Omental fat pad (tissue), 4 donors: ENCODE data around the gene BICC1. TPM values are rescaled to one million over a fixed set of nuclear protein-coding genes. Genes with fewer than 3 reads are reported as not detected.

Experiments
- ATAC-seq: fragments of 150-250 bp; one replicate; pipeline ENCODE4 v1.9.1; 2016; ENCODE audit warnings: mild to moderate bottlenecking, moderate library complexity; ENCODE audit not compliant: low FRiP score
- DNase-seq: peaks from one replicate; pipeline ENCODE4 v3.0.0-alpha.2; 2019; ENCODE audit warnings: low spot score
- total RNA-seq, 4 donors: library from RNA; depleted of rRNA; stranded (reverse); fragments of >200 nt; gene quantifications; one replicate each; pipeline ENCODE4 v1.1.0, GENCODE V29; 2016
- TF ChIP-seq, protein P1 (sequence below), 3 donors: fragments of 450-650 bp; IDR thresholded peaks; one replicate each; pipeline ENCODE4 v1.5.1; 2016 to 2017; ENCODE audit warnings: antibody characterized with exemption in 3 of 3, mild to moderate bottlenecking in 3 of 3, moderate library complexity in 2 of 3

The BICC1 gene
- total RNA-seq, 4 donors from 2014 or later: 14.8 to 44.6 (median 27.2) TPM

DNA sequence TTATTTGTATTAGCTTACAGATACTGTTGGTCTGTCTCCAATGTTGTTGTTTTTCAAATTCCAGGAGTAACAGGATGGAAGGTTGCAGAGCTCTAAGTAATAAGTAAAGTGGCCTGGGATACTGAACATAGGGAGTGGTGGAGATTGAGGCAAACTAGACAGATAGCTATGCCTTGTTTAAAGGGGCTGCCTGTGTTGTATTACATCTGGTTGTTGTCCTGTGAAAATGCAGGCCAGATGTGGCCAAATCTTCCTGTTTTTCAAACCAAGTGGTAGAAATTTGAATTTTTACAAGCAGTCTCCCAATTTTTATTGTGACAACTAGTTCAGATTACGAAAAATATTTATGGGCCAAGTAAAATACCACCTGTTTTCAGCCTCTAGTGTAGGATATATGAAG lies 33.5 kb downstream of the BICC1 start:
- TF ChIP-seq, protein P1, sequence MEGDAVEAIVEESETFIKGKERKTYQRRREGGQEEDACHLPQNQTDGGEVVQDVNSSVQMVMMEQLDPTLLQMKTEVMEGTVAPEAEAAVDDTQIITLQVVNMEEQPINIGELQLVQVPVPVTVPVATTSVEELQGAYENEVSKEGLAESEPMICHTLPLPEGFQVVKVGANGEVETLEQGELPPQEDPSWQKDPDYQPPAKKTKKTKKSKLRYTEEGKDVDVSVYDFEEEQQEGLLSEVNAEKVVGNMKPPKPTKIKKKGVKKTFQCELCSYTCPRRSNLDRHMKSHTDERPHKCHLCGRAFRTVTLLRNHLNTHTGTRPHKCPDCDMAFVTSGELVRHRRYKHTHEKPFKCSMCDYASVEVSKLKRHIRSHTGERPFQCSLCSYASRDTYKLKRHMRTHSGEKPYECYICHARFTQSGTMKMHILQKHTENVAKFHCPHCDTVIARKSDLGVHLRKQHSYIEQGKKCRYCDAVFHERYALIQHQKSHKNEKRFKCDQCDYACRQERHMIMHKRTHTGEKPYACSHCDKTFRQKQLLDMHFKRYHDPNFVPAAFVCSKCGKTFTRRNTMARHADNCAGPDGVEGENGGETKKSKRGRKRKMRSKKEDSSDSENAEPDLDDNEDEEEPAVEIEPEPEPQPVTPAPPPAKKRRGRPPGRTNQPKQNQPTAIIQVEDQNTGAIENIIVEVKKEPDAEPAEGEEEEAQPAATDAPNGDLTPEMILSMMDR (IDR thresholded peaks at IDR 0.05): no peak
- no peak for DNase-seq

DNA sequence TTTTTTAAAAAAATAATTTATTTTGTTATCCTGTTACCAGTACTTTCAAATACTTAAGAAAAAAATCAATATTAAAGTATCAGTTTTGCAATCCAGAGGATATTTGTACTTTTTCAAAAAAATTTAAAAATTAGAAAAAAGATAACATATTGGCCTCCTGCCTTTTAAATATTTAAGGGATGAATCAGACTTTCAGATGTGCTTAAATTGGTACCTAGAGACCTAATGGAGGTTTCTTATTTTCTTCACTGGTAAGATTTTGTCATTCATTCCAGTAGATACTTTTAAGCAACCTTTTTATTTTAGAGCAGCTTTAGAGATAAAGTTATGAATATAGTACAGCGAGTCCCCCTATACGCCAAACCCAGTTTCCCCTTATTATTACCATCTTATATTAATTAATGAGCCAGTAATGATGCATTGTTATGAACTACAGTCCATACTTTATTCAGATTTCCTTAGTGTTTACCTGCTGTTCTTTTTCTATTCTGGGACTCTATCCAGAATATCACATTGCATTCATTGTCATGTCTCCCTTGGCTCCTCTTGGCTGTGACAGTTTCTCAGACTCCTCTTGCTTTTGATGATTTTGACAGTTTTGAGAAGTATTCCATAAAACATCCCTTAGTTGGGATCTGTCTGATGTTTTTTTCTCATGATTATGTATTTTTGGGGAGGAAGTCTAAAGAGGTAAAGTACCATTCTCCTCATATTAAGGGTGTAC lies 34.2 kb downstream of the BICC1 start:
- ATAC-seq (peak; percentile 61), DNase-seq (no peak)
- TF ChIP-seq, protein P1 (IDR thresholded peaks at IDR 0.05): no peak

More for the DNA sequence above, 33.5 kb downstream of the BICC1 start:
- ATAC-seq: no peak

- no peak for DNase-seq
- TF ChIP-seq, protein P1 (IDR thresholded peaks at IDR 0.05): no peak
- no peak for ATAC-seq
These were observed 35.3 kb downstream of the BICC1 start for GRCh38 chr10:58547963-58548362.

GRCh38 chr10:58554316-58554715 lies 41.6 kb downstream of the BICC1 start:
- ATAC-seq (no peak), DNase-seq (no peak)
- TF ChIP-seq, protein P1 (IDR thresholded peaks at IDR 0.05): no peak

DNA sequence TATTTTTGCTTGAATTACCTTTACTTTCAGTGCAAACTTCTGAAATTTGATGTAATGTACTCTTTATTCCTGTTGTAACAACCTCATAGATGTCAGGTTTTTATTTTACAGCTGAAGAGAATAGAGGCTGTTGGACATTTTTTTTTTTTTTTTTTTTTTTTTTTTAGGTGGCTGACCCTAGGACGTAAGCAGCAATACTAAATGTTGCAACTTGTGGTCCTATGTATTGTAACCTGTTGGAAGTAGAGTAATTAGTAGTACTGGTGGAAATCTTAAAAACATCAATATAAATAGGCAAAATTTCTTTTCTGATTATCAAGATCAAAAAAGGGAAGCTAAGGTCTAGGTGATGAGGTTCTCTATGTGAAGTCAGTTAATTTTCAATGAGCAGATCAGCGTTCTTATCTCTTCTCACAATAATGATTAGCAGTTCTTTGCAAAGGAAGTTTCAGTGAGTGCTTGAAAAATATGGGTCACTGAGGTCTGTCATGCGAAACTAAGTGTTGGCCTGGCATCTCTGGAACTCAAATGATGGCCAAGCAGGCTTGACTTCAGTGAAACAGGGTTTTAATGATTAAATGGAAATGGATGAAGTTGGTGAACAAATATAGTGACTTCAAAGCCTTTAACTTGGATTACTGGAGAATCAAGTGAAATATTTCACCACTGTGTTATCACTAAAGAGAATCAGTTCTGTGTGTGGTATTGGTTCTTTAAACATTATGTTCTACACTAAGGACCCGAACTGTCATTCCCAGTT lies 42.7 kb downstream of the BICC1 start:
- ATAC-seq (no peak), DNase-seq (no peak)
- TF ChIP-seq, protein P1 (IDR thresholded peaks at IDR 0.05): no peak

DNA sequence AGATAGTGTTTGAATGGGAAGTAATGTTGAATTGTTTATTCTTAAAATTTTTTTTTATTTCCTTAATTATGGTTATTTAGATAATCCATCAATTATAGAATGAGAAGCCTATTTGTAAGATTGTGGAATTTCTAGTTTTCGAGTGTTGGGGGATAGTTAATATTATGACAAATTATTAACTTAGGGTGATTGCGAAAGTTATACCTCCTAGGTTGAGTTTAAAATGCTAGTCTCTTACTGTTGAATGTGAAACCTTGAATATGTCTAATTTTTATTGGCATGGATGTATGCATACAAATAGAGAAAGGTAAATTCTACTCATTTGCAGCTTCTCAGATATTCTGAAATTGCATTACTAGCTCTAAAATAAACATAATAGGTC lies 43.2 kb downstream of the BICC1 start:
- ATAC-seq: no peak
- TF ChIP-seq, protein P1 (IDR thresholded peaks at IDR 0.05): no peak

More for the DNA sequence above, 43.2 kb downstream of the BICC1 start:
- no peak for DNase-seq
